ENCODE results near the gene RNF26.

The RNF26 gene

GRCh38 chr11:119315131-119316015, 19.0 kb upstream of the RNF26 start:
- no peak overlapping the region for H3K4me3 ChIP-seq (ENCODE audit: low read depth, low read length)
- 0 out of 2 replicates have a peak, but pooled peaks have one; percentile 13 for TF ChIP-seq CTCF (IDR thresholded peaks at IDR 0.05; ENCODE audit: borderline replicate concordance, insufficient read depth, low read depth, low read length)

GRCh38 chr11:119316016-119316728, 18.2 kb upstream of the RNF26 start:
- TF ChIP-seq CTCF (IDR thresholded peaks at IDR 0.05; ENCODE audit: borderline replicate concordance, insufficient read depth, low read depth, low read length), result no peak
- peak overlapping the region; percentile 13 for H3K4me3 ChIP-seq (ENCODE audit: low read depth, low read length)

GRCh38 chr11:119316729-119317591, 17.4 kb upstream of the RNF26 start, which contains the start of gene MCAM:
TSS of gene MCAM (minus strand) at chr11:119317130. CDS start at chr11:119317101, 29 bp downstream.
- peak within 1 kb of the TSS; percentile 41 for H3K4me3 ChIP-seq (ENCODE audit: low read depth, low read length)
- TF ChIP-seq CTCF (IDR thresholded peaks at IDR 0.05; ENCODE audit: borderline replicate concordance, insufficient read depth, low read depth, low read length), result no peak

GRCh38 chr11:119317592-119318239, 16.6 kb upstream of the RNF26 start:
- no peak for TF ChIP-seq CTCF (IDR thresholded peaks at IDR 0.05; ENCODE audit: borderline replicate concordance, insufficient read depth, low read depth, low read length)
- H3K4me3 ChIP-seq (ENCODE audit: low read depth, low read length), result no peak overlapping the region

GRCh38 chr11:119318240-119319135, 15.8 kb upstream of the RNF26 start:
- H3K4me3 ChIP-seq (ENCODE audit: low read depth, low read length), result no peak overlapping the region
- TF ChIP-seq CTCF (IDR thresholded peaks at IDR 0.05; ENCODE audit: borderline replicate concordance, insufficient read depth, low read depth, low read length), result no peak

Data from GM12875 (cell line).